K562 (cell line): ENCODE data around the gene GTPBP2. TPM values are rescaled to one million over a fixed set of nuclear protein-coding genes. Genes with fewer than 3 reads are reported as not detected.

Experiments
- BCLAF1 ChIP-seq, 2 experiments: fragments of 450-650 bp in 1 of 2; IDR thresholded peaks; 2 replicates each; pipeline ENCODE4 v1.6.1; 2011 to 2017; ENCODE audit warnings: low read depth in 2 of 2, antibody characterized with exemption in 1 of 2, borderline replicate concordance in 1 of 2, low read length in 1 of 2, mild to moderate bottlenecking in 1 of 2, mixed read lengths in 1 of 2; ENCODE audit not compliant: control insufficient read depth in 1 of 2
- NUFIP1 ChIP-seq: fragments of 450-650 bp; IDR thresholded peaks from 2 replicates; pipeline ENCODE4 v1.6.1; 2018; ENCODE audit not compliant: partially characterized antibody
- PRPF4 ChIP-seq: fragments of 200-400 bp; formaldehyde crosslinking; IDR thresholded peaks from one replicate; pipeline ENCODE4 v1.6.1; 2017; ENCODE audit warnings: low read length, low read depth, mild to moderate bottlenecking; ENCODE audit not compliant: insufficient read depth, poor library complexity, severe bottlenecking
- RBM14 ChIP-seq: fragments of 200-400 bp; formaldehyde crosslinking; IDR thresholded peaks from 2 replicates; pipeline ENCODE4 v1.6.1; 2018; ENCODE audit warnings: low read depth, mild to moderate bottlenecking, low read length, moderate library complexity, borderline replicate concordance; ENCODE audit not compliant: insufficient read depth
- YY1 ChIP-seq, 3 experiments: IDR thresholded peaks; 2 replicates each; pipeline ENCODE4 v1.6.1; 2011; ENCODE audit warnings: low read length in 2 of 3, mild to moderate bottlenecking in 2 of 3, moderate library complexity in 2 of 3, borderline replicate concordance in 1 of 3, control low read depth in 1 of 3, low read depth in 1 of 3; ENCODE audit not compliant: insufficient read depth in 3 of 3, insufficient replicate concordance in 2 of 3, control insufficient read depth in 1 of 3, insufficient read length in 1 of 3; ENCODE audit errors: extremely low read depth in 1 of 3
- ZNF644 ChIP-seq: fragments of 200-800 bp; sonication (Bioruptor generic); IDR thresholded peaks from 2 replicates; pipeline ENCODE4 v1.6.1; 2016; ENCODE audit warnings: low read depth, missing genetic modification characterization, missing compliant biosample characterization
- polyA plus RNA-seq, 8 experiments: library from polyadenylated mRNA; depleted of rRNA in 4 of 8; stranded (reverse) in 5 of 8; unstranded in 3 of 8; fragments of >200 nt; fragmentation: Nextera tagmentation in 2 of 8; fragmentation: Illumina TruSeq in 1 of 8; extraction: Ambion mirVana in 2 of 8; extraction: Trizol in 1 of 8; gene quantifications; 2 replicates each; pipeline versions ENCODE4 v1.2.1 to v1.2.3, GENCODE V29; 2011 to 2014; ENCODE audit warnings: inconsistent platforms in 1 of 8, missing spikeins in 1 of 8
- total RNA-seq, 7 experiments: library from RNA; depleted of rRNA in 6 of 7; stranded (reverse); fragments of >200 nt in 6 of 7; fragmentation: Illumina TruSeq in 2 of 7; extraction: Trizol in 2 of 7; gene quantifications; 2 replicates each; pipeline versions ENCODE4 v1.2.1 to v1.2.3, GENCODE V29; 2011 to 2021; ENCODE audit warnings: low replicate concordance in 1 of 7
- TF ChIP-seq, protein P1 (sequence below): sonication (generic); formaldehyde crosslinking; IDR thresholded peaks from 2 replicates; pipeline ENCODE4 v1.8.0; 2022; ENCODE audit warnings: mild to moderate bottlenecking, missing genetic modification reagents
- TF ChIP-seq, protein P2 (sequence below): fragments of 250-450 bp; sonication (Bioruptor Pico); IDR thresholded peaks from 2 replicates; pipeline ENCODE4 v1.4.0; 2020; ENCODE audit warnings: mild to moderate bottlenecking, moderate library complexity, borderline replicate concordance
- TF ChIP-seq, protein P3 (sequence below): fragments of 450-650 bp; formaldehyde crosslinking; IDR thresholded peaks from 2 replicates; pipeline ENCODE4 v1.4.0; 2022; ENCODE audit warnings: mild to moderate bottlenecking, moderate library complexity
- TF ChIP-seq, protein P4 (sequence below): fragments of 250-450 bp; sonication (Bioruptor Pico); IDR thresholded peaks from 2 replicates; pipeline ENCODE4 v1.8.0; 2021; ENCODE audit warnings: mild to moderate bottlenecking, moderate library complexity

Gene GTPBP2
- total and polyA plus RNA-seq, 9 of the 15 experiments (the other 6 are each of a cell fraction or from before 2014, with no cell fraction given), result 48.4 to 196 (median 111) TPM

- TF ChIP-seq, protein P1, sequence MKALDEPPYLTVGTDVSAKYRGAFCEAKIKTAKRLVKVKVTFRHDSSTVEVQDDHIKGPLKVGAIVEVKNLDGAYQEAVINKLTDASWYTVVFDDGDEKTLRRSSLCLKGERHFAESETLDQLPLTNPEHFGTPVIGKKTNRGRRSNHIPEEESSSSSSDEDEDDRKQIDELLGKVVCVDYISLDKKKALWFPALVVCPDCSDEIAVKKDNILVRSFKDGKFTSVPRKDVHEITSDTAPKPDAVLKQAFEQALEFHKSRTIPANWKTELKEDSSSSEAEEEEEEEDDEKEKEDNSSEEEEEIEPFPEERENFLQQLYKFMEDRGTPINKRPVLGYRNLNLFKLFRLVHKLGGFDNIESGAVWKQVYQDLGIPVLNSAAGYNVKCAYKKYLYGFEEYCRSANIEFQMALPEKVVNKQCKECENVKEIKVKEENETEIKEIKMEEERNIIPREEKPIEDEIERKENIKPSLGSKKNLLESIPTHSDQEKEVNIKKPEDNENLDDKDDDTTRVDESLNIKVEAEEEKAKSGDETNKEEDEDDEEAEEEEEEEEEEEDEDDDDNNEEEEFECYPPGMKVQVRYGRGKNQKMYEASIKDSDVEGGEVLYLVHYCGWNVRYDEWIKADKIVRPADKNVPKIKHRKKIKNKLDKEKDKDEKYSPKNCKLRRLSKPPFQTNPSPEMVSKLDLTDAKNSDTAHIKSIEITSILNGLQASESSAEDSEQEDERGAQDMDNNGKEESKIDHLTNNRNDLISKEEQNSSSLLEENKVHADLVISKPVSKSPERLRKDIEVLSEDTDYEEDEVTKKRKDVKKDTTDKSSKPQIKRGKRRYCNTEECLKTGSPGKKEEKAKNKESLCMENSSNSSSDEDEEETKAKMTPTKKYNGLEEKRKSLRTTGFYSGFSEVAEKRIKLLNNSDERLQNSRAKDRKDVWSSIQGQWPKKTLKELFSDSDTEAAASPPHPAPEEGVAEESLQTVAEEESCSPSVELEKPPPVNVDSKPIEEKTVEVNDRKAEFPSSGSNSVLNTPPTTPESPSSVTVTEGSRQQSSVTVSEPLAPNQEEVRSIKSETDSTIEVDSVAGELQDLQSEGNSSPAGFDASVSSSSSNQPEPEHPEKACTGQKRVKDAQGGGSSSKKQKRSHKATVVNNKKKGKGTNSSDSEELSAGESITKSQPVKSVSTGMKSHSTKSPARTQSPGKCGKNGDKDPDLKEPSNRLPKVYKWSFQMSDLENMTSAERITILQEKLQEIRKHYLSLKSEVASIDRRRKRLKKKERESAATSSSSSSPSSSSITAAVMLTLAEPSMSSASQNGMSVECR, result peak; percentile 18; the same call in 1 of the 2 replicates
- TF ChIP-seq ZNF644 (tag), result 0 out of 2 replicates have a peak, but pooled peaks have one; percentile 62
- TF ChIP-seq PRPF4, result peak; percentile 73
- TF ChIP-seq, protein P2, sequence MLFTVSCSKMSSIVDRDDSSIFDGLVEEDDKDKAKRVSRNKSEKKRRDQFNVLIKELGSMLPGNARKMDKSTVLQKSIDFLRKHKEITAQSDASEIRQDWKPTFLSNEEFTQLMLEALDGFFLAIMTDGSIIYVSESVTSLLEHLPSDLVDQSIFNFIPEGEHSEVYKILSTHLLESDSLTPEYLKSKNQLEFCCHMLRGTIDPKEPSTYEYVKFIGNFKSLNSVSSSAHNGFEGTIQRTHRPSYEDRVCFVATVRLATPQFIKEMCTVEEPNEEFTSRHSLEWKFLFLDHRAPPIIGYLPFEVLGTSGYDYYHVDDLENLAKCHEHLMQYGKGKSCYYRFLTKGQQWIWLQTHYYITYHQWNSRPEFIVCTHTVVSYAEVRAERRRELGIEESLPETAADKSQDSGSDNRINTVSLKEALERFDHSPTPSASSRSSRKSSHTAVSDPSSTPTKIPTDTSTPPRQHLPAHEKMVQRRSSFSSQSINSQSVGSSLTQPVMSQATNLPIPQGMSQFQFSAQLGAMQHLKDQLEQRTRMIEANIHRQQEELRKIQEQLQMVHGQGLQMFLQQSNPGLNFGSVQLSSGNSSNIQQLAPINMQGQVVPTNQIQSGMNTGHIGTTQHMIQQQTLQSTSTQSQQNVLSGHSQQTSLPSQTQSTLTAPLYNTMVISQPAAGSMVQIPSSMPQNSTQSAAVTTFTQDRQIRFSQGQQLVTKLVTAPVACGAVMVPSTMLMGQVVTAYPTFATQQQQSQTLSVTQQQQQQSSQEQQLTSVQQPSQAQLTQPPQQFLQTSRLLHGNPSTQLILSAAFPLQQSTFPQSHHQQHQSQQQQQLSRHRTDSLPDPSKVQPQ (CRISPR knock-in tag), result 0 out of 2 replicates have a peak, but pooled peaks have one; percentile 18
- TF ChIP-seq RBM14, result no peak
- TF ChIP-seq, protein P3, sequence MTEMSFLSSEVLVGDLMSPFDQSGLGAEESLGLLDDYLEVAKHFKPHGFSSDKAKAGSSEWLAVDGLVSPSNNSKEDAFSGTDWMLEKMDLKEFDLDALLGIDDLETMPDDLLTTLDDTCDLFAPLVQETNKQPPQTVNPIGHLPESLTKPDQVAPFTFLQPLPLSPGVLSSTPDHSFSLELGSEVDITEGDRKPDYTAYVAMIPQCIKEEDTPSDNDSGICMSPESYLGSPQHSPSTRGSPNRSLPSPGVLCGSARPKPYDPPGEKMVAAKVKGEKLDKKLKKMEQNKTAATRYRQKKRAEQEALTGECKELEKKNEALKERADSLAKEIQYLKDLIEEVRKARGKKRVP (CRISPR knock-in tag), result peak; percentile 31
- peak in 1 of 3 experiments; percentile 30 for TF ChIP-seq YY1 (IDR thresholded peaks at IDR 0.05; ENCODE audit: borderline replicate concordance in 1 of 3, control insufficient read depth in 1 of 3, extremely low read depth in 1 of 3, insufficient read depth in 3 of 3, insufficient read length in 1 of 3, insufficient replicate concordance in 2 of 3, low read depth in 1 of 3, low read length in 2 of 3)
- TF ChIP-seq, protein P4, sequence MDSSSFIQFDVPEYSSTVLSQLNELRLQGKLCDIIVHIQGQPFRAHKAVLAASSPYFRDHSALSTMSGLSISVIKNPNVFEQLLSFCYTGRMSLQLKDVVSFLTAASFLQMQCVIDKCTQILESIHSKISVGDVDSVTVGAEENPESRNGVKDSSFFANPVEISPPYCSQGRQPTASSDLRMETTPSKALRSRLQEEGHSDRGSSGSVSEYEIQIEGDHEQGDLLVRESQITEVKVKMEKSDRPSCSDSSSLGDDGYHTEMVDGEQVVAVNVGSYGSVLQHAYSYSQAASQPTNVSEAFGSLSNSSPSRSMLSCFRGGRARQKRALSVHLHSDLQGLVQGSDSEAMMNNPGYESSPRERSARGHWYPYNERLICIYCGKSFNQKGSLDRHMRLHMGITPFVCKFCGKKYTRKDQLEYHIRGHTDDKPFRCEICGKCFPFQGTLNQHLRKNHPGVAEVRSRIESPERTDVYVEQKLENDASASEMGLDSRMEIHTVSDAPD (CRISPR knock-in tag), result 0 out of 2 replicates have a peak, but pooled peaks have one; percentile 54
- no peak for TF ChIP-seq NUFIP1
- 0 out of 4 replicates have a peak, but pooled peaks of 1 of the 2 experiments have one; percentile 58 for TF ChIP-seq BCLAF1 (IDR thresholded peaks at IDR 0.05; ENCODE audit: borderline replicate concordance in 1 of 2, control insufficient read depth in 1 of 2, low read depth in 2 of 2, low read length in 1 of 2)
These were observed 639 bp upstream of the GTPBP2 start (continued) for GRCh38 chr6:43629505-43630300.
